Neural progenitor cell (in vitro differentiated cells): ENCODE results near the gene WWOX. TPM values are rescaled to one million over a fixed set of nuclear protein-coding genes. Genes with fewer than 3 reads are reported as not detected.
A peak's percentile ranks its signal among the peaks of the same experiment; 100 is the strongest.

Experiments used
- DNase-seq: peaks from one replicate; pipeline ENCODE4 v3.0.0-alpha.2; 2016; ENCODE audit warnings: low spot score
- H2AFZ ChIP-seq: fragments of 200-600 bp; sonication (generic); replicated peaks from 2 replicates; pipeline ENCODE4 v1.6.1; 2016; ENCODE audit warnings: antibody characterized with exemption
- H3F3A ChIP-seq: fragments of 200-600 bp; sonication (generic); 2 replicates; pipeline ENCODE4 v1.6.1; 2016; ENCODE audit warnings: antibody characterized with exemption, low read depth
- H3K27ac ChIP-seq: fragments of 200-600 bp; sonication (generic); 2 replicates; pipeline ENCODE4 v1.5.1; 2016; ENCODE audit warnings: mild to moderate bottlenecking
- H3K27me3 ChIP-seq: fragments of 200-600 bp; sonication (generic); 2 replicates; pipeline ENCODE4 v1.6.1; 2016; ENCODE audit warnings: mild to moderate bottlenecking, moderate library complexity
- H3K36me3 ChIP-seq: fragments of 200-600 bp; sonication (generic); 2 replicates; pipeline ENCODE4 v1.5.1; 2016
- H3K4me1 ChIP-seq: fragments of 200-600 bp; sonication (generic); 2 replicates; pipeline ENCODE4 v1.6.1; 2016; ENCODE audit warnings: mixed run types
- H3K4me2 ChIP-seq: fragments of 200-600 bp; sonication (generic); 2 replicates; pipeline ENCODE4 v1.6.1; 2016
- H3K4me3 ChIP-seq: fragments of 200-600 bp; sonication (generic); 2 replicates; pipeline ENCODE4 v1.5.1; 2016
- H3K79me2 ChIP-seq: fragments of 200-600 bp; sonication (generic); 2 replicates; pipeline ENCODE4 v1.6.1; 2016; ENCODE audit warnings: low read depth
- H3K9ac ChIP-seq: fragments of 200-600 bp; sonication (generic); 2 replicates; pipeline ENCODE4 v1.6.1; 2016
- H3K9me3 ChIP-seq: fragments of 200-600 bp; sonication (generic); 2 replicates; pipeline ENCODE4 v1.5.1; 2016; ENCODE audit warnings: low read depth
- H4K20me1 ChIP-seq: fragments of 200-600 bp; sonication (generic); 2 replicates; pipeline ENCODE4 v1.6.1; 2016; ENCODE audit warnings: low read depth
- H3K27ac Mint-ChIP-seq: 3 replicates; pipeline ENCODE4 v1.8.0; 2021; ENCODE audit warnings: mixed read lengths
- H3K27me3 Mint-ChIP-seq: 2 replicates; pipeline ENCODE4 v1.8.0; 2022; ENCODE audit warnings: low read depth, mild to moderate bottlenecking, inconsistent platforms, moderate library complexity, mixed read lengths; ENCODE audit not compliant: insufficient read depth
- H3K36me3 Mint-ChIP-seq: 3 replicates; pipeline ENCODE4 v1.8.0; 2021; ENCODE audit warnings: mixed read lengths
- H3K4me1 Mint-ChIP-seq: 3 replicates; pipeline ENCODE4 v1.8.0; 2021; ENCODE audit warnings: mixed read lengths
- H3K4me3 Mint-ChIP-seq: 3 replicates; pipeline ENCODE4 v1.8.0; 2021; ENCODE audit warnings: mild to moderate bottlenecking, moderate library complexity, mixed read lengths
- H3K9me3 Mint-ChIP-seq: 3 replicates; pipeline ENCODE4 v1.8.0; 2020; ENCODE audit warnings: mixed read lengths
- CTCF ChIP-seq: fragments of 200-600 bp; sonication (generic); IDR thresholded peaks from 2 replicates; pipeline ENCODE4 v1.5.1; 2017; ENCODE audit warnings: antibody characterized with exemption, mild to moderate bottlenecking
- EZH2 ChIP-seq: fragments of 200-600 bp; sonication (generic); IDR thresholded peaks from 2 replicates; pipeline ENCODE4 v1.6.1; 2017; ENCODE audit warnings: antibody characterized with exemption, mild to moderate bottlenecking, moderate library complexity
- EZH2phosphoT487 ChIP-seq: fragments of 200-600 bp; sonication (generic); IDR thresholded peaks from 2 replicates; pipeline ENCODE4 v1.6.1; 2017; ENCODE audit warnings: antibody characterized with exemption
- total RNA-seq: library from RNA; depleted of rRNA; stranded (reverse); fragments of >200 nt; gene quantifications from 2 replicates; pipeline ENCODE4 v1.2.3, GENCODE V29; 2015; ENCODE audit warnings: low replicate concordance

WWOX gene
- total RNA-seq, 1 donor from 2014 or later = 63.7 TPM

GRCh38 chr16:79081297-79082066, 982.0 kb downstream of the WWOX start:
- no peak overlapping the region for H3K27ac Mint-ChIP-seq
- H3K9me3 ChIP-seq = no peaks in the 10 kb centered on the region
- peaks cover 9% of the 10 kb centered on the region for H3K27me3 Mint-ChIP-seq
- H3K9ac ChIP-seq = no peak overlapping the region
- H4K20me1 ChIP-seq = no peaks in the 10 kb centered on the region
- H2AFZ ChIP-seq = no peak overlapping the region
- no peaks in the 10 kb centered on the region for H3K4me1 ChIP-seq
- TF ChIP-seq EZH2 = no peak
- no peak for TF ChIP-seq CTCF
- TF ChIP-seq EZH2phosphoT487 = no peak
- no peaks in the 10 kb centered on the region for H3K9me3 Mint-ChIP-seq
- DNase-seq = no peak
- no peak overlapping the region for H3K4me3 Mint-ChIP-seq
- no peak overlapping the region for H3K4me2 ChIP-seq
- no peaks in the 10 kb centered on the region for H3K36me3 Mint-ChIP-seq
- H3K4me3 ChIP-seq = no peak overlapping the region
- no peaks in the 10 kb centered on the region for H3K27me3 ChIP-seq
- H3F3A ChIP-seq = no peaks in the 10 kb centered on the region
- H3K27ac ChIP-seq = no peak overlapping the region
- H3K79me2 ChIP-seq = no peaks in the 10 kb centered on the region
- no peaks in the 10 kb centered on the region for H3K36me3 ChIP-seq
- peaks cover 9% of the 10 kb centered on the region for H3K4me1 Mint-ChIP-seq

GRCh38 chr16:79082970-79083369, 983.5 kb downstream of the WWOX start:
- no peak overlapping the region for H3K4me3 Mint-ChIP-seq
- peaks cover 11% of the 10 kb centered on the region for H3K27me3 Mint-ChIP-seq
- no peak for DNase-seq
- no peak overlapping the region for H3K4me2 ChIP-seq
- no peaks in the 10 kb centered on the region for H3F3A ChIP-seq
- H4K20me1 ChIP-seq = no peaks in the 10 kb centered on the region
- no peaks in the 10 kb centered on the region for H3K79me2 ChIP-seq
- H3K27ac Mint-ChIP-seq = peak overlapping the region; percentile 61
- TF ChIP-seq EZH2phosphoT487 = no peak
- no peak for TF ChIP-seq EZH2
- TF ChIP-seq CTCF = no peak
- H3K4me1 Mint-ChIP-seq = peaks cover 9% of the 10 kb centered on the region
- H3K4me3 ChIP-seq = no peak overlapping the region
- no peaks in the 10 kb centered on the region for H3K27me3 ChIP-seq
- H3K9me3 ChIP-seq = no peaks in the 10 kb centered on the region
- H3K9me3 Mint-ChIP-seq = no peaks in the 10 kb centered on the region
- H3K9ac ChIP-seq = no peak overlapping the region
- H3K4me1 ChIP-seq = no peaks in the 10 kb centered on the region
- no peak overlapping the region for H3K27ac ChIP-seq
- H3K36me3 ChIP-seq = no peaks in the 10 kb centered on the region
- H3K36me3 Mint-ChIP-seq = no peaks in the 10 kb centered on the region
- H2AFZ ChIP-seq = no peak overlapping the region

GRCh38 chr16:79083508-79084299, 984.2 kb downstream of the WWOX start:
- Histone ChIP-seq H3K9ac (no peak overlapping the region), H3K36me3 (no peaks in the 10 kb centered on the region), H3K79me2 (no peaks in the 10 kb centered on the region), H3K4me2 (no peak overlapping the region), H3K27me3 (no peaks in the 10 kb centered on the region), H4K20me1 (no peaks in the 10 kb centered on the region), H3F3A (no peaks in the 10 kb centered on the region), H3K4me3 (no peak overlapping the region), H3K4me1 (no peaks in the 10 kb centered on the region), H3K27ac (no peak overlapping the region), H3K9me3 (no peaks in the 10 kb centered on the region), H2AFZ (no peak overlapping the region)
- no peak for TF ChIP-seq EZH2phosphoT487
- no peak for TF ChIP-seq EZH2
- no peak for TF ChIP-seq CTCF
- no peaks in the 10 kb centered on the region for H3K36me3 Mint-ChIP-seq
- H3K27ac Mint-ChIP-seq = peak overlapping the region; percentile 61
- peaks cover 11% of the 10 kb centered on the region for H3K27me3 Mint-ChIP-seq
- DNase-seq = no peak
- no peaks in the 10 kb centered on the region for H3K9me3 Mint-ChIP-seq
- H3K4me3 Mint-ChIP-seq = no peak overlapping the region
- H3K4me1 Mint-ChIP-seq = peaks cover 9% of the 10 kb centered on the region
